Renal pelvis (tissue), 4 donors: Measurements from ENCODE around the gene KCNN3. TPM values are rescaled to one million over a fixed set of nuclear protein-coding genes. Genes with fewer than 3 reads are reported as not detected.
A peak's percentile ranks its signal among the peaks of the same experiment; 100 is the strongest.

Source experiments
- DNase-seq: peaks from one replicate; pipeline ENCODE4 v3.0.0-alpha.2; 2013
- polyA plus RNA-seq, 3 donors: library from polyadenylated mRNA; unstranded; fragments of 120-200 nt; gene quantifications; one replicate each; pipeline ENCODE4 v1.2.1, GENCODE V29; 2013; ENCODE audit not compliant: insufficient read length in 3 of 3

Gene KCNN3
- polyA plus RNA-seq, 3 donors, result 2.2 to 2.6 (median 2.3) TPM

- no peak for DNase-seq
These were observed 97.2 kb downstream of the KCNN3 start for GRCh38 chr1:154772606-154773506.

- DNase-seq, result no peak
These were observed 98.0 kb downstream of the KCNN3 start for GRCh38 chr1:154772056-154772455.

- DNase-seq, result no peak
These were observed 99.0 kb downstream of the KCNN3 start for GRCh38 chr1:154770897-154771594.

GRCh38 chr1:154769193-154769895, 100.7 kb downstream of the KCNN3 start:
- DNase-seq, result no peak

- peak; percentile 20 for DNase-seq
These were observed 101.5 kb downstream of the KCNN3 start for GRCh38 chr1:154768456-154769125.

GRCh38 chr1:154767315-154768240, 102.5 kb downstream of the KCNN3 start:
- no peak for DNase-seq

GRCh38 chr1:154765970-154766369, 104.1 kb downstream of the KCNN3 start:
- no peak for DNase-seq

- no peak for DNase-seq
These were observed 105.3 kb downstream of the KCNN3 start for GRCh38 chr1:154764773-154765172.

- DNase-seq, result no peak
These were observed 105.9 kb downstream of the KCNN3 start for GRCh38 chr1:154764181-154764580.

GRCh38 chr1:154760469-154760933, 109.6 kb downstream of the KCNN3 start:
- DNase-seq, result peak; percentile 60

- DNase-seq, result no peak
These were observed 110.3 kb downstream of the KCNN3 start for GRCh38 chr1:154759793-154760192.

GRCh38 chr1:154759196-154759595, 110.9 kb downstream of the KCNN3 start:
- no peak for DNase-seq

GRCh38 chr1:154758346-154758745, 111.7 kb downstream of the KCNN3 start:
- DNase-seq, result no peak

- no peak for DNase-seq
These were observed 113.1 kb downstream of the KCNN3 start for GRCh38 chr1:154756793-154757548.

GRCh38 chr1:154755858-154756730, 114.0 kb downstream of the KCNN3 start:
- DNase-seq, result no peak

- DNase-seq, result no peak
These were observed 116.7 kb downstream of the KCNN3 start for GRCh38 chr1:154753426-154753825.

GRCh38 chr1:154752273-154753030, 117.6 kb downstream of the KCNN3 start:
- no peak for DNase-seq

- DNase-seq, result peak; percentile 31
These were observed 118.4 kb downstream of the KCNN3 start for GRCh38 chr1:154751690-154752089.
